Panc1 (cell line): Measurements from ENCODE around the gene TASOR. TPM values are rescaled to one million over a fixed set of nuclear protein-coding genes. Genes with fewer than 3 reads are reported as not detected.

Source experiments
- ATAC-seq: fragments of 200-7000 bp; cut with Tn5 transposase; 2 replicates; pipeline ENCODE4 v1.9.1; 2020; ENCODE audit warnings: mild to moderate bottlenecking, moderate library complexity
- BruUV-seq: library from RNA; stranded (reverse); fragments of 400-500 nt; replicated peaks from 2 replicates; lab custom pipeline; 2021; lab: Mats Ljungman, UMichigan
- CTCF ChIA-PET: fragments of 300-600 bp; sonication (Branson Sonifier 250); formaldehyde crosslinking; loops from one replicate; lab custom pipeline; 2022; ENCODE audit warnings: antibody characterized with exemption; lab: Charles Lee
- POLR2A ChIA-PET: fragments of 300-600 bp; sonication (Branson Sonifier 250); formaldehyde crosslinking; loops from one replicate; lab custom pipeline; 2022; ENCODE audit warnings: antibody characterized with exemption; lab: Charles Lee
- DNase-seq: peaks from one replicate; pipeline ENCODE4 v3.0.0-alpha.2; 2010; ENCODE audit warnings: low read depth, low spot score
- H3K27ac ChIP-seq: 2 replicates; pipeline ENCODE4 v1.5.1; 2011; ENCODE audit warnings: mild to moderate bottlenecking, low read length, inconsistent platforms
- H3K27me3 ChIP-seq: fragments of 200-500 bp; sonication (Bioruptor generic); 2 replicates; pipeline ENCODE4 v1.6.0; 2014; ENCODE audit warnings: low read length, inconsistent platforms; ENCODE audit not compliant: control insufficient read depth, insufficient read depth
- H3K36me3 ChIP-seq: fragments of 200-500 bp; sonication (Bioruptor generic); 2 replicates; pipeline ENCODE4 v1.5.1; 2014; ENCODE audit warnings: inconsistent platforms, mild to moderate bottlenecking, low read length, moderate library complexity; ENCODE audit not compliant: control insufficient read depth, insufficient read depth
- H3K4me1 ChIP-seq: 2 replicates; pipeline ENCODE4 v1.5.1; 2011; ENCODE audit warnings: inconsistent platforms, mild to moderate bottlenecking, low read length, moderate library complexity; ENCODE audit not compliant: control insufficient read depth, insufficient read depth
- H3K4me3 ChIP-seq, 2 experiments: 2 replicates each; pipeline ENCODE4 v1.5.1; 2011 to 2012; ENCODE audit warnings: low read depth in 2 of 2, low read length in 2 of 2, mild to moderate bottlenecking in 2 of 2, inconsistent platforms in 1 of 2, moderate library complexity in 1 of 2
- H3K9me3 ChIP-seq: fragments of 200-500 bp; sonication (Bioruptor generic); 2 replicates; pipeline ENCODE4 v1.5.1; 2014; ENCODE audit warnings: low read depth, mild to moderate bottlenecking, inconsistent platforms, low read length, moderate library complexity; ENCODE audit not compliant: control insufficient read depth, insufficient read depth
- CTCF ChIP-seq: fragments of 450-650 bp; IDR thresholded peaks from 2 replicates; pipeline ENCODE4 v1.5.1; 2017; ENCODE audit warnings: mild to moderate bottlenecking
- POLR2AphosphoS5 ChIP-seq: IDR thresholded peaks from 2 replicates; pipeline ENCODE4 v1.6.1; 2012; ENCODE audit warnings: mild to moderate bottlenecking, low read depth, low read length, moderate library complexity
- REST ChIP-seq, 2 experiments: IDR thresholded peaks; 2 replicates each; pipeline ENCODE4 v1.6.1; 2011 to 2012; ENCODE audit warnings: low read depth in 2 of 2, control low read depth in 1 of 2, low read length in 1 of 2, mild to moderate bottlenecking in 1 of 2, moderate library complexity in 1 of 2; ENCODE audit not compliant: insufficient read depth in 1 of 2
- SIN3A ChIP-seq: IDR thresholded peaks from 2 replicates; pipeline ENCODE4 v1.6.1; 2012; ENCODE audit warnings: low read depth, mild to moderate bottlenecking, low read length, moderate library complexity, borderline replicate concordance; ENCODE audit not compliant: insufficient read depth
- TCF7L2 ChIP-seq: IDR thresholded peaks from 2 replicates; pipeline ENCODE4 v1.6.1; 2011; ENCODE audit warnings: mild to moderate bottlenecking, low read depth, low read length, inconsistent platforms
- in situ Hi-C: cut with HindIII; loops from 2 replicates; pipeline ENCODE4 v1.10.0; 2016; ENCODE audit warnings: low sequenced_read_pairs, low pct_unique_long_range_greater_than_20kb
- intact Hi-C: fragments of 100-400 bp; cut with micrococcal nuclease; formaldehyde crosslinking; loops from one replicate; pipeline ENCODE4 v1.10.0; 2022; ENCODE audit not compliant: unreplicated experiment
- total RNA-seq: library from RNA; stranded (reverse); gene quantifications from one replicate; pipeline ENCODE4 v1.2.1, GENCODE V29; 2021; ENCODE audit not compliant: unreplicated experiment

TASOR gene
- total RNA-seq, 1 experiment from 2014 or later = 55.6 TPM

- ATAC-seq (no peak), DNase-seq (no peak)
- in situ Hi-C loops = no loop called here
- intact Hi-C loops = no loop called here
- no peak overlapping the region for H3K4me3 ChIP-seq
- ChIA-PET POLR2A (no interaction called here), CTCF (no interaction called here)
- no peak overlapping the region for H3K27ac ChIP-seq
- H3K36me3 ChIP-seq = peaks cover 32% of the 10 kb centered on the region
- TF ChIP-seq CTCF = no peak
- TF ChIP-seq SIN3A = no peak
- no peak for TF ChIP-seq REST (IDR thresholded peaks at IDR 0.05; ENCODE audit: insufficient read depth in 1 of 2, low read depth in 2 of 2, low read length in 1 of 2)
- TF ChIP-seq POLR2AphosphoS5 = no peak
- TF ChIP-seq TCF7L2 = no peak
- no peaks in the 10 kb centered on the region for H3K9me3 ChIP-seq
- no TSS peak for BruUV-seq
- H3K27me3 ChIP-seq = no peaks in the 10 kb centered on the region
- H3K4me1 ChIP-seq = no peaks in the 10 kb centered on the region
These were observed 18.2 kb downstream of the TASOR start for GRCh38 chr3:56664823-56665222.

- ATAC-seq = no peak
- intact Hi-C loops (no loop called here), in situ Hi-C loops (no loop called here)
- CTCF ChIA-PET = no interaction called here
- Histone ChIP-seq H3K36me3 (peaks cover 15% of the 10 kb centered on the region), H3K27ac (no peak overlapping the region), H3K9me3 (no peaks in the 10 kb centered on the region), H3K4me3 (no peak overlapping the region), H3K4me1 (no peaks in the 10 kb centered on the region), H3K27me3 (no peaks in the 10 kb centered on the region)
- POLR2A ChIA-PET = no interaction called here
- TF ChIP-seq CTCF (no peak), REST (IDR thresholded peaks at IDR 0.05; ENCODE audit: insufficient read depth in 1 of 2, low read depth in 2 of 2, low read length in 1 of 2) (no peak), SIN3A (no peak), POLR2AphosphoS5 (no peak), TCF7L2 (no peak)
- no TSS peak for BruUV-seq
- DNase-seq = no peak
These were observed 27.4 kb downstream of the TASOR start for GRCh38 chr3:56655709-56656108.
